ENCODE data around the gene MBIP. TPM values are rescaled to one million over a fixed set of nuclear protein-coding genes. Genes with fewer than 3 reads are reported as not detected.

The MBIP gene
- total and polyA plus RNA-seq, 5 donors: 11.3 to 14.0 (median 12.4) TPM

- 73% methylated on average over 4 of the region's 4 CpGs for WGBS
- intact Hi-C loops (cut with DNase I): no loop called here
- no peak overlapping the region for H3K27ac ChIP-seq (ENCODE audit: low read length)
- H3K4me1 ChIP-seq (ENCODE audit: control insufficient read depth, insufficient read depth, low read length): no peaks in the 10 kb centered on the region
- no peak for DNase-seq
- ATAC-seq: no peak
- no peaks in the 10 kb centered on the region for H3K9me3 ChIP-seq (ENCODE audit: control insufficient read depth, low read length)
- H3K4me3 ChIP-seq (ENCODE audit: low read length): no peak overlapping the region
- H3K27me3 ChIP-seq (ENCODE audit: control insufficient read depth, insufficient read depth): no peaks in the 10 kb centered on the region
Observed at GRCh38 chr14:36284971-36285595, 35.4 kb downstream of the MBIP start.

GRCh38 chr14:36281309-36281708 is 39.1 kb downstream of the MBIP start:
- no peaks in the 10 kb centered on the region for H3K27me3 ChIP-seq (ENCODE audit: control insufficient read depth, insufficient read depth)
- WGBS: 63% methylated on average over 2 of the region's 2 CpGs
- intact Hi-C loops (cut with DNase I): no loop called here
- DNase-seq (no peak), ATAC-seq (no peak)
- no peak overlapping the region for H3K27ac ChIP-seq (ENCODE audit: low read length)
- no peaks in the 10 kb centered on the region for H3K9me3 ChIP-seq (ENCODE audit: control insufficient read depth, low read length)
- H3K4me1 ChIP-seq (ENCODE audit: control insufficient read depth, insufficient read depth, low read length): no peaks in the 10 kb centered on the region
- H3K4me3 ChIP-seq (ENCODE audit: low read length): no peak overlapping the region

GRCh38 chr14:36279306-36280190 is 40.9 kb downstream of the MBIP start:
- Histone ChIP-seq H3K9me3 (ENCODE audit: control insufficient read depth, low read length) (no peaks in the 10 kb centered on the region), H3K27ac (ENCODE audit: low read length) (no peak overlapping the region), H3K4me3 (ENCODE audit: low read length) (no peak overlapping the region), H3K27me3 (ENCODE audit: control insufficient read depth, insufficient read depth) (no peaks in the 10 kb centered on the region), H3K4me1 (ENCODE audit: control insufficient read depth, insufficient read depth, low read length) (no peaks in the 10 kb centered on the region)
- intact Hi-C loops (cut with DNase I): no loop called here
- no peak for ATAC-seq
- WGBS: 69% methylated on average over 7 of the region's 7 CpGs
- no peak for DNase-seq

GRCh38 chr14:36275741-36276140 is 44.7 kb downstream of the MBIP start:
- intact Hi-C loops (cut with DNase I): no loop called here
- ATAC-seq (no peak), DNase-seq (no peak)
- H3K27ac ChIP-seq (ENCODE audit: low read length): no peak overlapping the region
- peaks cover 4% of the 10 kb centered on the region for H3K4me1 ChIP-seq (ENCODE audit: control insufficient read depth, insufficient read depth, low read length)
- no peaks in the 10 kb centered on the region for H3K9me3 ChIP-seq (ENCODE audit: control insufficient read depth, low read length)
- WGBS: 93% methylated on average over 3 of the region's 3 CpGs
- no peaks in the 10 kb centered on the region for H3K27me3 ChIP-seq (ENCODE audit: control insufficient read depth, insufficient read depth)
- H3K4me3 ChIP-seq (ENCODE audit: low read length): no peak overlapping the region

GRCh38 chr14:36271939-36272907 is 48.2 kb downstream of the MBIP start:
- intact Hi-C loops (cut with DNase I): no loop called here
- H3K4me1 ChIP-seq (ENCODE audit: control insufficient read depth, insufficient read depth, low read length): peaks cover 4% of the 10 kb centered on the region
- H3K9me3 ChIP-seq (ENCODE audit: control insufficient read depth, low read length): no peaks in the 10 kb centered on the region
- 4% methylated on average over 29 of the region's 29 CpGs for WGBS
- no peak overlapping the region for H3K27ac ChIP-seq (ENCODE audit: low read length)
- no peaks in the 10 kb centered on the region for H3K27me3 ChIP-seq (ENCODE audit: control insufficient read depth, insufficient read depth)
- DNase-seq (peak in 2 of 3 donors; percentile 31 to 42), ATAC-seq (no peak)
- peak overlapping the region; percentile 60 for H3K4me3 ChIP-seq (ENCODE audit: low read length)

- Histone ChIP-seq H3K4me3 (ENCODE audit: low read length) (no peak overlapping the region), H3K4me1 (ENCODE audit: control insufficient read depth, insufficient read depth, low read length) (peaks cover 4% of the 10 kb centered on the region), H3K9me3 (ENCODE audit: control insufficient read depth, low read length) (no peaks in the 10 kb centered on the region), H3K27me3 (ENCODE audit: control insufficient read depth, insufficient read depth) (no peaks in the 10 kb centered on the region), H3K27ac (ENCODE audit: low read length) (no peak overlapping the region)
- 42% methylated on average over 1 of the region's 1 CpG for WGBS
- DNase-seq: no peak
- ATAC-seq: no peak
- intact Hi-C loops (cut with DNase I): no loop called here
Observed at GRCh38 chr14:36271222-36271621, 49.2 kb downstream of the MBIP start.

- WGBS: 72% methylated on average over 2 of the region's 2 CpGs
- H3K9me3 ChIP-seq (ENCODE audit: control insufficient read depth, low read length): no peaks in the 10 kb centered on the region
- H3K27ac ChIP-seq (ENCODE audit: low read length): no peak overlapping the region
- no peak overlapping the region for H3K4me3 ChIP-seq (ENCODE audit: low read length)
- H3K4me1 ChIP-seq (ENCODE audit: control insufficient read depth, insufficient read depth, low read length): peaks cover 4% of the 10 kb centered on the region
- ATAC-seq (no peak), DNase-seq (no peak)
- intact Hi-C loops (cut with DNase I): no loop called here
- H3K27me3 ChIP-seq (ENCODE audit: control insufficient read depth, insufficient read depth): no peaks in the 10 kb centered on the region
Observed at GRCh38 chr14:36270191-36270590, 50.2 kb downstream of the MBIP start.

- H3K4me3 ChIP-seq (ENCODE audit: low read length): no peak overlapping the region
- WGBS: 81% methylated on average over 3 of the region's 3 CpGs
- H3K27ac ChIP-seq (ENCODE audit: low read length): no peak overlapping the region
- peaks cover 4% of the 10 kb centered on the region for H3K4me1 ChIP-seq (ENCODE audit: control insufficient read depth, insufficient read depth, low read length)
- intact Hi-C loops (cut with DNase I): no loop called here
- no peaks in the 10 kb centered on the region for H3K9me3 ChIP-seq (ENCODE audit: control insufficient read depth, low read length)
- DNase-seq: no peak
- no peak for ATAC-seq
- H3K27me3 ChIP-seq (ENCODE audit: control insufficient read depth, insufficient read depth): no peaks in the 10 kb centered on the region
Observed at GRCh38 chr14:36268121-36268520, 52.3 kb downstream of the MBIP start.

- no peak overlapping the region for H3K4me3 ChIP-seq (ENCODE audit: low read length)
- intact Hi-C loops (cut with DNase I): no loop called here
- H3K27me3 ChIP-seq (ENCODE audit: control insufficient read depth, insufficient read depth): no peaks in the 10 kb centered on the region
- 91% methylated on average over 2 of the region's 2 CpGs for WGBS
- no peaks in the 10 kb centered on the region for H3K9me3 ChIP-seq (ENCODE audit: control insufficient read depth, low read length)
- no peak overlapping the region for H3K27ac ChIP-seq (ENCODE audit: low read length)
- DNase-seq (no peak), ATAC-seq (no peak)
- no peaks in the 10 kb centered on the region for H3K4me1 ChIP-seq (ENCODE audit: control insufficient read depth, insufficient read depth, low read length)
Observed at GRCh38 chr14:36264595-36264994, 55.8 kb downstream of the MBIP start.

- no peaks in the 10 kb centered on the region for H3K27me3 ChIP-seq (ENCODE audit: control insufficient read depth, insufficient read depth)
- H3K9me3 ChIP-seq (ENCODE audit: control insufficient read depth, low read length): no peaks in the 10 kb centered on the region
- no peak for DNase-seq
- intact Hi-C loops (cut with DNase I): no loop called here
- no peak for ATAC-seq
- H3K27ac ChIP-seq (ENCODE audit: low read length): no peak overlapping the region
- no peaks in the 10 kb centered on the region for H3K4me1 ChIP-seq (ENCODE audit: control insufficient read depth, insufficient read depth, low read length)
- H3K4me3 ChIP-seq (ENCODE audit: low read length): no peak overlapping the region
Observed at GRCh38 chr14:36264107-36264506, 56.3 kb downstream of the MBIP start.

All from right cardiac atrium (tissue), 5 donors.